ENCODE measurements around the gene NCBP3.

The NCBP3 gene

DNA sequence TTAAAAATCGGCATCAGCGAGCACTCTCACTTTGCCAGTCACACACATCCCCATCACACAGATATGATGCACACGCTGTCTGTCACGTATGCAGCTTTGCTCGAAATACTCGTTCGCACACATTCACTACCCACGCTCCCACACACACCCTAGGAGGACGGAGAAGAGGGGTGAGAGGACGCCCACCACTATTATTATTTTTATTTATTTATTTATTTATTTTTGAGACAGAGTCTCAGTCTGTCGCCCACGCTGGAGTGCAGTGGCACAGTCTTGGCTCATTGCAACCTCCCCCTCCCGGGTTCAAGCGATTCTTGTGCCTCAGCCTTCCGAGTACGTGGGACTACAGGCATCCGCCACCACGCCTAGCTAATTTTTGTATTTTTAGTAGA is 92.0 kb downstream of the NCBP3 start:
- no peak for DNase-seq (ENCODE audit: low spot score)

DNA sequence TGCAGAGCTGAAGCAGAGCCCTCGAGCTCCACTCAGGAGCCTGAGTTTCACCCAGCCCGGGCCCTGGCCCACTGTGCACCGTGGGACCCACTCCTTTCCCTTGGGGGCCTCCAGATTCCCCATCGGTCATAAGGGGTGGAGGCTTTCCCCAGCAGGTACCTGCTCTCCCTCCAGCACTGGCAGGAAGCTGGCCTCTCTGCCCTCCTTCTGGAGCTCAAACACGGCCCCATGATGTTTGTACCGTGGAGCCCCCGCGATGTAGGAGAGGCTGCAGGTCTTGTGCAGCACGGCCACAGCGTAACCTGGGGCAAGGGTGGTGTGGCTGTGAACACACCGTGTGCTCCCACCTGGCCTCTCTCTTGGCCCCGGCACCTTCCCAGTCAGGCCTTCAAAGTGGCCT is 92.4 kb downstream of the NCBP3 start:
- DNase-seq (ENCODE audit: low spot score), result no peak
